Esophagus muscularis mucosa (tissue), 3 donors: ENCODE measurements around the gene CST6.

Experiments used
- CTCF ChIP-seq, 3 experiments: fragments of 200-600 bp in 2 of 3; fragments of 450-650 bp in 1 of 3; sonication (generic) in 2 of 3; IDR thresholded peaks; one replicate each; pipeline ENCODE4 v1.5.1; 2017 to 2019; ENCODE audit warnings: antibody characterized with exemption in 3 of 3, mild to moderate bottlenecking in 2 of 3, moderate library complexity in 1 of 3
- POLR2A ChIP-seq: fragments of 450-650 bp; IDR thresholded peaks from one replicate; pipeline ENCODE4 v1.6.1; 2017; ENCODE audit warnings: antibody characterized with exemption, moderate library complexity, mild to moderate bottlenecking, low read depth

DNA sequence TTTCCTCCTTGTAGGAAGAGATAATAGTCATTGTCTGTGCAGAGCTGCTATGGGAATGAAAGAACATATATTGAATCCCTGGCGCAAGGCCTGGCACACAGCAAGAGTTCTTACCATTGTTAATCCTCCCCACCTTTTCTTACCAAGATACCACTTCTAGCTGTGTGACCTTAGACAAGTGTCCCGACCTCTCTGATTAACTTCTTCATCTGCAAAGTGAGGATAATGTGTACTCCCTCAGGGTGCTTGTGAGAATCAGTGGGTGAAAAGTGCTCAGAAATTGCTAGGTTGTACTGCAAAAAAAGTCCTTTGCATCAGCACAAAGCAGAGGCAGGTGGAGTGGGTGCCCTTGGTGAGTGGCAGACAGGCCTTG is 3.7 kb upstream of the CST6 start:
- no peak for TF ChIP-seq POLR2A
- TF ChIP-seq CTCF (IDR thresholded peaks at IDR 0.05) = no peak
